MCF 10A (cell line): Measurements from ENCODE around the gene PSMC5. TPM values are rescaled to one million over a fixed set of nuclear protein-coding genes. Genes with fewer than 3 reads are reported as not detected.

Experiments
- BruUV-seq: library from RNA; stranded (reverse); fragments of 400-500 nt; replicated peaks from 2 replicates; lab custom pipeline; 2021; lab: Mats Ljungman, UMichigan
- CTCF ChIA-PET: fragments of 300-600 bp; sonication (Branson Sonifier 250); formaldehyde crosslinking; extraction: SDS; loops from one replicate; lab custom pipeline; 2021; ENCODE audit warnings: antibody characterized with exemption, inconsistent platforms; lab: Yijun Ruan, JAX
- POLR2A ChIA-PET: fragments of 300-600, 350-650 bp; sonication (Branson Sonifier 250); formaldehyde crosslinking; extraction: SDS; loops from one replicate; lab custom pipeline; 2020; ENCODE audit warnings: antibody characterized with exemption, inconsistent platforms; lab: Yijun Ruan, JAX
- DNase-seq: peaks from one replicate; pipeline ENCODE4 v3.0.0-alpha.2; 2018; ENCODE audit not compliant: unreplicated experiment
- H3K27ac Mint-ChIP-seq: one replicate; pipeline ENCODE4 v1.8.0; 2022; ENCODE audit warnings: mild to moderate bottlenecking, low read depth, mixed read lengths; ENCODE audit not compliant: unreplicated experiment
- H3K27me3 Mint-ChIP-seq: one replicate; pipeline ENCODE4 v1.8.0; 2022; ENCODE audit warnings: mixed read lengths; ENCODE audit not compliant: insufficient read depth, unreplicated experiment
- H3K36me3 Mint-ChIP-seq: one replicate; pipeline ENCODE4 v1.8.0; 2022; ENCODE audit warnings: mild to moderate bottlenecking, moderate library complexity, mixed read lengths; ENCODE audit not compliant: insufficient read depth, unreplicated experiment
- H3K4me1 Mint-ChIP-seq: one replicate; pipeline ENCODE4 v1.8.0; 2022; ENCODE audit warnings: mixed read lengths; ENCODE audit not compliant: insufficient read depth, unreplicated experiment
- H3K4me3 Mint-ChIP-seq: one replicate; pipeline ENCODE4 v1.8.0; 2022; ENCODE audit warnings: mild to moderate bottlenecking, moderate library complexity, mixed read lengths; ENCODE audit not compliant: unreplicated experiment
- H3K9me3 Mint-ChIP-seq: one replicate; pipeline ENCODE4 v1.8.0; 2022; ENCODE audit warnings: mixed read lengths; ENCODE audit not compliant: unreplicated experiment
- intact Hi-C: fragments of 100-400 bp; cut with micrococcal nuclease; formaldehyde crosslinking; loops from 2 replicates; pipeline ENCODE4 v1.14.1; 2022
- total RNA-seq: library from RNA; stranded (reverse); gene quantifications from 2 replicates; pipeline ENCODE4 v1.2.3, GENCODE V29; 2022
- TF ChIP-seq, protein P1 (sequence below): fragments of 200-600 bp; IDR thresholded peaks from one replicate; pipeline ENCODE4 v1.8.0; 2022; ENCODE audit warnings: antibody characterized with exemption, mild to moderate bottlenecking; ENCODE audit not compliant: unreplicated experiment

The PSMC5 gene
- total RNA-seq, 1 experiment from 2014 or later = 148 TPM

DNA sequence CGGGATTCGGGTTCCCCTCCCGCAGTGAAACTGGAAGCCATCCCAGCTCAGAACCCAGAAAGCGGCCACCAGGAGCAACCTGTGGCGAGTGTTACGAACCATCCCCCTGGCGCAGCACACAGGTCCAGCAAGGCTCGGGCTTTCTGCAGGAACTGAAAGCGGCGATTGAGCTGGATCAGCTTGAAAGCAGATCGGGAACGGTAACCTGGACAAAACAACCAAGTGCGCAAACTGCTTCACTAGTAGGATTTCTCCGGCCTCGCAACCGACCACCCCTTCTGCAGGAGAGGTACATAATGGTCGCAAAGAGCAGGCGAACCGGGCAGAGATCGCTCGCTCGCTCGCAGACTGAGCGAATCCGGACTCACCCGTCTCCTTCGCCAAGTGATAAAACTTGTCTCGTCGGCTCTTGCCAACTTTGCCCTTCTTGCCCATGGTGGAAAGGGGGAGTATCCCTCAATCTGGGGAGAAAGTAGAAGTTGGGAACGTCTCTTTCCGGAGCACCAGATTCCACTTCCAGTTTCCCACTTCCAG is 696 bp upstream of the PSMC5 start:
- no peaks in the 10 kb centered on the region for H3K9me3 Mint-ChIP-seq
- H3K4me3 Mint-ChIP-seq = peak overlapping the region; percentile 100
- peaks cover 27% of the 10 kb centered on the region for H3K4me1 Mint-ChIP-seq
- peak overlapping the region; percentile 100 for H3K27ac Mint-ChIP-seq
- DNase-seq = no peak
- ChIA-PET CTCF (interaction anchor here (0.7 to 2.9 kb wide), 3 partner anchors 8 to 47 kb away, joined by 4 to 9 read pairs (median 4); no protein-coding TSS in a partner anchor), POLR2A (interaction anchor here (0.7 to 8.7 kb wide), 19 partner anchors 9 to 681 kb away, joined by 3 to 187 read pairs (median 4); partner anchors contain the start of genes CCDC47, CEP95, DDX42 and MAP3K3)
- intact Hi-C loops = loop anchor here (2.0 kb wide), 1 partner anchor 52 kb away; the partner anchor contains the start of gene DDX42
- H3K27me3 Mint-ChIP-seq = no peaks in the 10 kb centered on the region
- TSS peak; percentile 46 for BruUV-seq
- H3K36me3 Mint-ChIP-seq = peaks cover 82% of the 10 kb centered on the region
- TF ChIP-seq, protein P1, sequence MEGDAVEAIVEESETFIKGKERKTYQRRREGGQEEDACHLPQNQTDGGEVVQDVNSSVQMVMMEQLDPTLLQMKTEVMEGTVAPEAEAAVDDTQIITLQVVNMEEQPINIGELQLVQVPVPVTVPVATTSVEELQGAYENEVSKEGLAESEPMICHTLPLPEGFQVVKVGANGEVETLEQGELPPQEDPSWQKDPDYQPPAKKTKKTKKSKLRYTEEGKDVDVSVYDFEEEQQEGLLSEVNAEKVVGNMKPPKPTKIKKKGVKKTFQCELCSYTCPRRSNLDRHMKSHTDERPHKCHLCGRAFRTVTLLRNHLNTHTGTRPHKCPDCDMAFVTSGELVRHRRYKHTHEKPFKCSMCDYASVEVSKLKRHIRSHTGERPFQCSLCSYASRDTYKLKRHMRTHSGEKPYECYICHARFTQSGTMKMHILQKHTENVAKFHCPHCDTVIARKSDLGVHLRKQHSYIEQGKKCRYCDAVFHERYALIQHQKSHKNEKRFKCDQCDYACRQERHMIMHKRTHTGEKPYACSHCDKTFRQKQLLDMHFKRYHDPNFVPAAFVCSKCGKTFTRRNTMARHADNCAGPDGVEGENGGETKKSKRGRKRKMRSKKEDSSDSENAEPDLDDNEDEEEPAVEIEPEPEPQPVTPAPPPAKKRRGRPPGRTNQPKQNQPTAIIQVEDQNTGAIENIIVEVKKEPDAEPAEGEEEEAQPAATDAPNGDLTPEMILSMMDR = no peak

DNA sequence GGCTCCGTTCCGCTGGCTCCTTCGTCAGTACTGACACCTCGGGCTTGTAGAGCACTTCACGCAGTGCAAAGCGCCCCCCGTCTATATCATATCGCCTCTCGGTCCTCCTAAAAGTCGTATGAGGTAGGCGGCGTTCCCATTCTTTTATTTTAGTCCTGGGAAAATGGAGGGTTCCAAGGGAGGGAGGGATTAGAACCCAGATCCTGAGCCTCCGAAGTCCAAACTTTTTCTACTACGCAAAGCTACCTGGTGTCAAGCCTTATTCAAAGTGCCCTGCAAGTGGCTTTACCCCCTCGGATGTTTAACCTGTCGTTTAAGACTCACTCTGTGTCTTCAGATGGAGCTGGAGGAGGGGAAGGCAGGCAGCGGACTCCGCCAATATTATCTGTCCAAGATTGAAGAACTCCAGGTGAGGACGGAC is 580 bp downstream of the PSMC5 start:
- BruUV-seq = no TSS peak
- Mint-ChIP-seq H3K27me3 (no peaks in the 10 kb centered on the region), H3K36me3 (peaks cover 72% of the 10 kb centered on the region), H3K27ac (peak overlapping the region; percentile 100), H3K9me3 (no peaks in the 10 kb centered on the region), H3K4me1 (peaks cover 27% of the 10 kb centered on the region), H3K4me3 (peak overlapping the region; percentile 100)
- TF ChIP-seq, protein P1 = no peak
- DNase-seq = no peak
- intact Hi-C loops = loop anchor here (2.0 kb wide), 1 partner anchor 53 kb away; the partner anchor contains the start of gene DDX42
- ChIA-PET CTCF (interaction anchor here (0.6 to 2.0 kb wide), 9 partner anchors 9 to 287 kb away, joined by 3 to 8 read pairs (median 3); no protein-coding TSS in a partner anchor), POLR2A (interaction anchor here (0.5 to 8.7 kb wide), 15 partner anchors 13 to 318 kb away, joined by 3 to 187 read pairs (median 4); partner anchors contain the start of genes CCDC47, DCAF7, DDX42 and MAP3K3)

DNA sequence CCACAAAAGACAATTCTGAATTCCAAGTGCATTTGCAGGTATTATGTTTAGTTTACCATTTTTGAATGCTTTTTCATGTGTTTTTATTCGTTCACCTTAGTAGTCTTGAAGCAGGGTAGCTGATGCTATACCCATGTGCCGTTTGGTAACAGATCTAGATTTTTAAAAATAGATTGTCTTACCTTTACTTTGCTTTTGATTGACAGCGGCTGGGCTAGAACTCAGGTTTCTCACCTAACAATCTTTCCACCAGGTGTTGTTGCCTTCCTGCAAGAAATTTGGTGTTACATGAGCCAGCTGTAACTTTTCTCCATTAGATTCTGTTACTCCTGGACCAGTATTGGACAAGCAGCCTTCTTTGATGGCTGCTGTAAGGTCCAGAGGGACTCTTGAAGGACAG is 1.7 kb downstream of the PSMC5 start:
- Mint-ChIP-seq H3K4me3 (peak overlapping the region; percentile 45), H3K4me1 (peaks cover 23% of the 10 kb centered on the region), H3K9me3 (no peaks in the 10 kb centered on the region), H3K27me3 (no peaks in the 10 kb centered on the region), H3K36me3 (peaks cover 70% of the 10 kb centered on the region), H3K27ac (no peak overlapping the region)
- TF ChIP-seq, protein P1 = no peak
- no peak for DNase-seq
- no TSS peak for BruUV-seq
- CTCF ChIA-PET = interaction anchor here (0.6 to 2.0 kb wide), 5 partner anchors 10 to 73 kb away, joined by 3 to 8 read pairs (median 4); no protein-coding TSS in a partner anchor
- intact Hi-C loops = no loop called here
- POLR2A ChIA-PET = interaction anchor here (1.0 to 8.7 kb wide), 11 partner anchors 12 to 677 kb away, joined by 3 to 187 read pairs (median 5); partner anchors contain the start of genes CCDC47, DCAF7, DDX42 and DDX5

DNA sequence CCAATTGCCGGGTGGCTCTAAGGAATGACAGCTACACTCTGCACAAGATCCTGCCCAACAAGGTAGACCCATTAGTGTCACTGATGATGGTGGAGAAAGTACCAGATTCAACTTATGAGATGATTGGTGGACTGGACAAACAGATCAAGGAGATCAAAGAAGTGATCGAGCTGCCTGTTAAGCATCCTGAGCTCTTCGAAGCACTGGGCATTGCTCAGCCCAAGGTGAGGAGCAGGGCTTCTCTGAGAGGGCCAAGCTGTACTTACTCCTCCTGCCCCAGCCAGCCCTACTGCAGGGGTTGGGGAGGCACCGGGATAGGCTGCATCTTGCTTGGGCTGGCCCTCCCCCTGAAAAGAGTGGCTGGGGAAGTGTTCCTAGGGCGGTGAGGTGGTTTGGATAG is 3.0 kb downstream of the PSMC5 start:
- Mint-ChIP-seq H3K27me3 (no peaks in the 10 kb centered on the region), H3K27ac (peak overlapping the region; percentile 68), H3K4me1 (peaks cover 22% of the 10 kb centered on the region), H3K9me3 (no peaks in the 10 kb centered on the region), H3K36me3 (peaks cover 70% of the 10 kb centered on the region), H3K4me3 (no peak overlapping the region)
- intact Hi-C loops = no loop called here
- CTCF ChIA-PET = interaction anchor here (0.7 to 1.1 kb wide), 3 partner anchors 11 to 404 kb away, joined by 3 to 5 read pairs (median 3); no protein-coding TSS in a partner anchor
- DNase-seq = no peak
- no TSS peak for BruUV-seq
- POLR2A ChIA-PET = interaction anchor here (1.0 to 8.7 kb wide), 5 partner anchors 11 to 676 kb away, joined by 3 to 187 read pairs (median 4); partner anchors contain the start of genes CCDC47, DDX42, DDX5 and SMARCD2
- TF ChIP-seq, protein P1 = no peak
